G401.6 (cell line): ENCODE results near the gene B9D1.

Source experiments
- FAIRE-seq: peaks from 2 replicates; lab custom pipeline; 2012; peaks lifted over from hg19 to GRCh38; lab: Jason Lieb, UNC

Gene B9D1

DNA sequence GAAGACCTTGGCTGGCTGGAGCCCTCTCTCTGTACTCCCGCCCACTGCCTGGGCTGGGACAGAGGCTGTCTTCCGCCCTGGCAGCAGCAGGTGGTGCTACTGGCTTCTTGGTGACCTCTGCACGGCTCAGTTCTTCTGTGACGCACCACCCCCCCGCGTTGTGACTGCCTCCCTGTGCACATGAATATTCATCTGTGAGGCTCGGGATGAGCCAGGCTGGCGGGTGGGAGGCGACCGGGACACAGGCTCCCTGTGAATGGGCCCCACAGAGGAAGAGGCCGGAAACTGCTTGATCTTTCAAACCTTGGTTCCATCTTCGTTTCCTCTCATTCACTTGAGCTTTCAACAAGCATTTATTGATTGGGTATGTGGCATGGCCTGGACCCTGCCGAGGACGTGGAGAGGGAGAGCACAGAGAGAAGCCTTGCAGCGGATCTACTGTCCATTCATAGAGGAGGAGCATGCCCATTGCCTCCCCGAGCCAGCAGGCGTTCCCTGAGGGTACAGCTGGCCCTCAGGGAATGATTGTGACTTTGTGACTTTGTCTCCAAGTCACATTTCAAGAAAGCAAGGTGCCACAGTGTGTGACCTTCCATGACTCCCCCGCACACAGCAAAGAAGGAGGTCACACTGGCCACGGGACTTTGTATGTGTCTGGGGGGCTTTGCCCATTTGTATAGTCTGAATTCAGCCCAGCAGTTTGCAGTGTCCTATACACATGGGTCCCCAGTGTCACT is 45.0 kb downstream of the B9D1 start:
- no peak for FAIRE-seq

GRCh38 chr17:19316761-19317358 is 45.7 kb downstream of the B9D1 start:
- FAIRE-seq, result no peak

DNA sequence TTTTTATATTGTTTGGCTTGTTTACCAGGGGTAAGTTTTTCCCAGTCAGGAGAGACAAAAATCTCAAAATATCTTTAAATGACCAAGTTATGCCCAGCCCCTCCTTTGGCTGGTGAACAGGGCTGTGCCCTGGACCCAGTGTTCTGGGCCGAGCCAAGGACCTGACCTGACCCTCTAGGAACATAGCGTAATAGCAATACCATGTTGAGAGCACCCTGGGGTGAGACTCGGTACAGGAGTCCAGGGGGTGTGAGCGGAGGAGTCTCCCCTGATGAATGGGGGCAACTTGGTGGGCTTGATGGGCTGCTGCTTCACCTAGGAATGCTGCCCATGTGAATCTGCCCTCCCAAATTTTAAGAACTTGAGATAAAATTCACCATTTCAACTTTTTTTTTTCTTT is 47.4 kb downstream of the B9D1 start:
- no peak for FAIRE-seq

GRCh38 chr17:19313746-19314651 is 48.5 kb downstream of the B9D1 start:
- FAIRE-seq, result no peak

- FAIRE-seq, result no peak
These were observed 49.3 kb downstream of the B9D1 start for GRCh38 chr17:19313066-19313745.

DNA sequence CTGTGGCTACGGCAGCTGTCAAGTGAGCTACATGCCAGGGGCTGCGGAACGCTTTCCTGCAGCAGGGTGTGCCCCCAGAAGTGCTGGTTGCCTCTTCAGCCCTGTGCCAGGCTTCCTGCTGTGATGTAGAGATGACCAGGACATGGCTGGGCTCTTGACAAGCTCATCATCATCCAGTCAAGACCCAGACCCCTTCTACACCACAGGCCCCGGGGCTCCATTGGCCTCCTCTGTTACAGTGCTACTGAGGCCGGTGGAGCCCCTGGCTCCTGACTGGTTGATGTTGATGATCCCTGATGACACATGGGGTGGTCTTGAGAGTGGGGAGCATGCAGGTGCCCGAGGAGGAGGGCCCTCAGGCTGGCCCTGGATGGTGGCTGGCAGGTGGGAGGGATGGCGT is 50.1 kb downstream of the B9D1 start:
- FAIRE-seq, result no peak

DNA sequence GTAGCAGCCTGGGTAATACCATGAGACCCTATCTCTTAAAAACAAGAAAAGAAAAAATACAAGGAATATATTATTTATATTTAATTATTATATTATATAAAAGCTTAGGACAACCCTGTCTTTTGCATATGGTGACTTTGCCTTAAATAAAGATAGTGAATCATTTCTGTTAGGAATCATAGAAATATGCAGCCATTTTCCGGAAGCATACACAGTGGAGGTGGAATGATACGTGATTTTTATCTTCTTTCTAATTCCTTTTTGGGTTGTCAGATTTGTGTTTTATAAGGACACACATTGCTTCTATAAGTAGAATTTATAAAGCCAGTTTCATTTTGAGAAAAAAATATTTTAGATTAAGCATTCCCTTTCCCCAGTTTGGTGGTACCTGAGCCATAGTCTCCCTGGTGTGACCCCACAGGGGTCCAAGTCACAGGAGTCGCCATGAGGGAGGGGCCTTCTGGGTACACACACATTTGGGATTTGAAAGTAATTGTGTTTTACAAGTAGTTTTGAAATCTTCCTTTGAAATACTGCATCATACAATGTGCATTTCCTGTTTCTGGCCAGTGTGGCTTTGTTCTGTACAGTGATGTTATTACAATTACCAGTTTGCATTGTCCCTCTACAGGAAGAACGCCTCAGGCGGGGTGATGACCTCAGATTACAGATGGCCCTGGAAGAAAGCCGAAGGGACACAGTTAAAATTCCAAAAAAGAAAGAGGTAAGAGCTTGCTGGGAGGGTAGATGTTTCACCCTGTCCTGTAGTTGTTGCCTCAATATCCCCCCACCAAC is 50.9 kb downstream of the B9D1 start:
- FAIRE-seq, result no peak

GRCh38 chr17:19311016-19311415 is 51.5 kb downstream of the B9D1 start:
- no peak for FAIRE-seq

- no peak for FAIRE-seq
These were observed 52.4 kb downstream of the B9D1 start for GRCh38 chr17:19310151-19310550.

DNA sequence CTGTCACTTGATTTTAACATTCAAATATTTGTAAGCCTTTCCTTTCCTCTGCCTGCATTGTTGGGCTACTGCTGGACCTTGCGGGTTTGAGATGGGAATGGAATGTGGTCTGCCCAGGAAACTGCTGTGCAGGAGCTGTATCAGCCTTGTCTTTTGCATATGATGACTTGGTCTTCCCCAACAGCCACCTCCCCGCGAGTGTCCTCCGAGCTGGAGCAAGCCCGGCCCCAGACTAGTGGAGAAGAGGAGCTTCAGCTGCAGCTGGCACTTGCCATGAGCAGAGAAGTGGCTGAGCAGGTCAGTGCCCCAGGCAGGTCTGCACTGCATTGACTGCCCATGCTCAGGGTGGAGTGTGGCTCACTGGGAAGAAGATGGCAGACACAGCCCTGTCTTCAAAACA is 52.8 kb downstream of the B9D1 start:
- FAIRE-seq, result no peak

DNA sequence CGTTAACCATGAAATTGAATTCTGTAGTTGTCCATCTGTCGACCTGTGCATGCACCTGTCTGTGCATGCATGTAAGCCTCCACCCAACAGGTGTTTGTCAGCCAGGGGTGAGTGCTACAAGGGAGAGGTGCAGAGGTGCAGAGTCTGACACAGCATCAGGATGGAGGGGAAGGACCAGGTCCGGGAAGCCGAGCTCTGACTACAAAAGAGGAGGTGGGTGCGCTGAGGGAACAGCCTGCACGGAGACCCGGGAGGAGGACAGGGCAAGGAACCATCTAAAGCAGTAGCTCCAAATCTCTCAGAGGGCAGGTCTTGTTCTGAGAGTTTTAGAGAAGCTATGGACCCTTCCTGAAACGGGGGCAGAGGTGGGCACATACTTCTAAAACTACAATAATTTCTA is 54.1 kb downstream of the B9D1 start:
- no peak for FAIRE-seq

GRCh38 chr17:19307521-19307920 is 55.0 kb downstream of the B9D1 start:
- FAIRE-seq, result no peak

GRCh38 chr17:19306160-19307111 is 56.1 kb downstream of the B9D1 start:
- FAIRE-seq, result no peak

- FAIRE-seq, result no peak
These were observed 56.8 kb downstream of the B9D1 start for GRCh38 chr17:19305761-19306159.

DNA sequence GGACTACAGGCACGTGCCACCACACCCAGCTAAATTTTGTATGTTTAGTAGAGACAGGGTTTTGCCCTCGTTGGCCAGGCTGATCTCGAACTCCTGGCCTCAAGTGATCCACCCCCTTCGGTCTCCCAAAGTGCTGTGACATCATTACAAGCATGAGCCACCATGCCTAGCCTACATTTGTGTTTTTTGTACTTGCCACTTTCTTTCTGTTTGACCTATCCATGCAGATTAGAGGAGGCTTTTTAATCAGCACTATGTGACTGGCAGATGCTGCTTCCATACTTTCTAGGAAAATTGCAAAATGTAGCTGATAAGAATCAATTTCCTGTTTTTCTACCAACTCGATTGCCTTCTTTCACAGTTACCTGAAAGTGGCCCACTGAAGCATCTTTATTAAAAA is 57.3 kb downstream of the B9D1 start:
- FAIRE-seq, result no peak

DNA sequence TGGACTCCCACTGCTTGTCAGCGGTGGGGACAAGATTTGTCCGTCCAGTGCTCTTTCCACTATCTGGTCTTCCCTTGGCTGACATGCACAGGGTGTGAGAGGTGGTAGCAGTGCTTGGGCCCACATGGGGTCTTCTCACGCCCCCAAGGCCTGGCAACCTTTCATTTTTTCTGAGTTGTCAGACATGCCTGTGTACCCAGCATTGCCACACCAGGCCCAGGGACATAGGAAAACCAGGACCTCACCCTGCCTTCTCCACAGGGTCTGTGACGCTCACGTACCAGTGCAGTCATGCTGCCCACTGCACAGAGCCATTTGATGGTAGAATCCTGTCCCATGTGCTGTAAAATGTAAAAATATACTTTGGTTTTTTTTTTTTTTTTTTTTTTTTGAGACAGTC is 57.8 kb downstream of the B9D1 start:
- FAIRE-seq, result no peak

DNA sequence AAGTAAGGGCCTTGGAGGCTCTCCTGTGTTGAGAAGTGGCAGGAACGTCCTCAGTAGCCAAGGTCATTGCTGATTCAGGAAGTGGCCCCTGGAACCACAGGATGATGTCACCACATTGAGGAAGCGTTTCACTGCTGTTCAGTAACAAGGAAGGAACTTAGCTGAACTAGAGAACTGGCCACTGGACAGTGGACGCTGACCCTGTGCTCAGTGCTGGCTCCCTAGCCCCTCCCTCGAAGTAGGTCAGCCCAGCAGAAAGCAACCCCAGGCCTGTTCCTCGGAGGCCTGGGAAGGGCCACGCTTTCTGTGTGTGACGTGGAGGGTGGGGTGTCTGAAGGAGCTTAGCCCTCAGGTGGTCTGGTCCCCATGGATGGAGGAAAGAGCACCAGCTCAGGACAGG is 58.3 kb downstream of the B9D1 start:
- no peak for FAIRE-seq

DNA sequence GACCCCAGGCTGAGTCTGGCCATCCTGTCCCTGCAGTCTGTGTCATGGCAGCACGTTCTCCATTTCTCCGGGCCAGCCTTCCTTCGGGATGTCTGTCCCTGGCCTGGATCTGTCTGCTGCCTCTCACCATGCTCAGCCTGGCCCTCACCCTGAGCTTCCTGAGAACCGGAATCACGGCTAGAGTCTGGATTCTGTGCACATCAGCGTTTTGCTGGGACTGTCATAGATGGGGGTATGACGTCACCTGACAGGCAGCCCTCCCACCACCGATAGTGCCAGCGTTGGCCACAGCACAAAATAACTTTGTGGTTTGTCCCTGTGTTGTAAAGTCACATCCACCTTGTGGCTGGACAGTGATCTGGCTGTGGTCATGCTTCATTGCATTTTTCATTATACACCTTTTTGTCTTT is 59.2 kb downstream of the B9D1 start:
- no peak for FAIRE-seq

DNA sequence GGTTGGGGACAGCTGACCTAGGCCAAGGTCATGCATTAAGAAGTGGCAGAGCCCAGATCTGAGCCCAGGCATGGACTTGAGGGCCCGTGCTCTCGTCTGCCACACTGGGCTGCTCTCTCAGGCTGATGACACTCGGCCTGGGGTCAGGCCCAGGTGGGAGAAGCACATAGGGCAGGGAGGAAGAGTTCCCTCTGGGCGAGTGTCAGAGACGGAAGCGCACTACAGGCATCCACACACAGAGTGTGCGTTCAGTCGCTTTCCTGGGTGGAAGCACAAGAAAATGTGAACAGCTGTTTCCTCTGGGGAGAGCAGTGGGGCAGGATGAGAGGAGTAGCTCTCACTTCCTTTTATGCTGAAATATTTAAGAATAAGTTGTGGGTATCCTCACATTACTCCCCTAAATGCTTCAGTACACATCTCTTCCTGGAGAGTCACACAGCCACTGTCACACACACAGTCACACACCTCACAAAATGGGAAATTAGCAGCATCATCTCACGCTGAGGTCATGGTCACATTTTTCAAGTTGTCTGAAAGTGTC is 59.7 kb downstream of the B9D1 start:
- FAIRE-seq, result no peak

GRCh38 chr17:19301973-19302372 is 60.5 kb downstream of the B9D1 start:
- no peak for FAIRE-seq
